IMR-90 (cell line): ENCODE data around the gene CPED1. TPM values are rescaled to one million over a fixed set of nuclear protein-coding genes. Genes with fewer than 3 reads are reported as not detected.

ENCODE experiments used
- ATAC-seq: fragments of 200-7000 bp; cut with Tn5 transposase; 2 replicates; pipeline ENCODE4 v1.9.1; 2020; ENCODE audit warnings: low read depth, mild to moderate bottlenecking, moderate library complexity
- BruUV-seq: library from RNA; stranded (reverse); fragments of 400-500 nt; replicated peaks from 2 replicates; lab custom pipeline; 2021; lab: Mats Ljungman, UMichigan
- CTCF ChIA-PET: fragments of 300-600 bp; formaldehyde crosslinking; extraction: SDS; loops from one replicate; lab custom pipeline; 2021; ENCODE audit warnings: antibody characterized with exemption; lab: Yijun Ruan, JAX
- POLR2A ChIA-PET: fragments of 300-600 bp; sonication (Branson Sonifier 250); formaldehyde crosslinking; loops from one replicate; lab custom pipeline; 2022; ENCODE audit warnings: antibody characterized with exemption; ENCODE audit not compliant: unreplicated experiment; lab: Charles Lee
- DNase-seq: peaks from one replicate; pipeline ENCODE4 v3.0.0; 2013
- H2AFZ ChIP-seq: replicated peaks from 2 replicates; pipeline ENCODE3; 2013; ENCODE audit warnings: low read length, mild to moderate bottlenecking; ENCODE audit not compliant: poor library complexity
- H2AK5ac ChIP-seq: 2 replicates; pipeline ENCODE4 v1.6.1; 2013; ENCODE audit warnings: low read depth, low read length, inconsistent platforms
- H2AK9ac ChIP-seq: replicated peaks from 2 replicates; pipeline ENCODE3; 2013; ENCODE audit warnings: mild to moderate bottlenecking, low read depth, low read length, moderate library complexity; ENCODE audit not compliant: poor library complexity
- H2BK120ac ChIP-seq: 2 replicates; pipeline ENCODE4 v1.6.1; 2013; ENCODE audit warnings: low read depth, low read length, inconsistent platforms
- H2BK15ac ChIP-seq: 3 replicates; pipeline ENCODE4 v1.6.1; 2013; ENCODE audit warnings: low read depth, low read length, inconsistent platforms
- H2BK20ac ChIP-seq: 2 replicates; pipeline ENCODE4 v1.6.1; 2013; ENCODE audit warnings: low read depth, mild to moderate bottlenecking, inconsistent platforms, low read length, moderate library complexity
- H2BK5ac ChIP-seq: 2 replicates; pipeline ENCODE4 v1.6.1; 2013; ENCODE audit warnings: mild to moderate bottlenecking, low read depth, low read length, inconsistent platforms; ENCODE audit not compliant: poor library complexity, severe bottlenecking
- H3K14ac ChIP-seq: replicated peaks from 2 replicates; pipeline ENCODE4 v1.6.1; 2013; ENCODE audit warnings: low read depth, low read length, inconsistent platforms
- H3K18ac ChIP-seq: 2 replicates; pipeline ENCODE4 v1.6.1; 2013; ENCODE audit warnings: low read depth, low read length, control low read depth
- H3K23ac ChIP-seq: 2 replicates; pipeline ENCODE4 v1.6.1; 2013; ENCODE audit warnings: low read depth, low read length, inconsistent platforms
- H3K27ac ChIP-seq: 2 replicates; pipeline ENCODE4 v1.5.1; 2013; ENCODE audit warnings: mild to moderate bottlenecking, control low read depth, low read length; ENCODE audit not compliant: insufficient read depth
- H3K27me3 ChIP-seq: 2 replicates; pipeline ENCODE4 v1.6.1; 2013; ENCODE audit warnings: low read length; ENCODE audit not compliant: control insufficient read depth, insufficient read depth
- H3K36me3 ChIP-seq: 2 replicates; pipeline ENCODE4 v1.6.1; 2013; ENCODE audit warnings: low read length, mixed read lengths; ENCODE audit not compliant: control insufficient read depth, insufficient read depth
- H3K4ac ChIP-seq: 2 replicates; pipeline ENCODE4 v1.6.1; 2013; ENCODE audit warnings: low read depth, low read length, inconsistent platforms
- H3K4me1 ChIP-seq: 2 replicates; pipeline ENCODE4 v1.6.1; 2013; ENCODE audit warnings: low read length, mixed read lengths; ENCODE audit not compliant: control insufficient read depth, insufficient read depth
- H3K4me2 ChIP-seq: 2 replicates; pipeline ENCODE4 v1.6.1; 2013; ENCODE audit warnings: low read depth, mild to moderate bottlenecking, control low read depth, low read length, moderate library complexity
- H3K4me3 ChIP-seq: 2 replicates; pipeline ENCODE4 v1.5.1; 2013; ENCODE audit warnings: low read depth, mild to moderate bottlenecking, control low read depth, low read length, moderate library complexity; ENCODE audit not compliant: insufficient read depth
- H3K56ac ChIP-seq: 2 replicates; pipeline ENCODE4 v1.6.1; 2013; ENCODE audit warnings: low read length, inconsistent platforms; ENCODE audit not compliant: insufficient read depth; ENCODE audit errors: extremely low read depth
- H3K79me1 ChIP-seq, 2 experiments: 2 replicates each; pipeline ENCODE4 v1.6.1; 2013; ENCODE audit warnings: low read length in 2 of 2, inconsistent platforms in 1 of 2, low read depth in 1 of 2
- H3K9ac ChIP-seq: 2 replicates; pipeline ENCODE4 v1.6.1; 2013; ENCODE audit warnings: low read depth, low read length, control low read depth
- H3K9me1 ChIP-seq: 2 replicates; pipeline ENCODE4 v1.6.1; 2013; ENCODE audit warnings: low read length, inconsistent platforms; ENCODE audit not compliant: insufficient read depth
- H3K9me3 ChIP-seq: 2 replicates; pipeline ENCODE4 v1.6.1; 2013; ENCODE audit warnings: low read length; ENCODE audit not compliant: control insufficient read depth, insufficient read depth
- H4K20me1 ChIP-seq: 2 replicates; pipeline ENCODE4 v1.6.1; 2013; ENCODE audit warnings: low read length, inconsistent platforms; ENCODE audit not compliant: insufficient read depth
- H4K5ac ChIP-seq: 2 replicates; pipeline ENCODE4 v1.6.1; 2013; ENCODE audit warnings: mild to moderate bottlenecking, low read depth, low read length, control low read depth
- H4K8ac ChIP-seq, 2 experiments: 2 replicates each; pipeline ENCODE4 v1.6.1; 2013; ENCODE audit warnings: low read depth in 2 of 2, low read length in 2 of 2, control low read depth in 1 of 2, inconsistent platforms in 1 of 2
- H4K91ac ChIP-seq: 2 replicates; pipeline ENCODE4 v1.6.1; 2013; ENCODE audit warnings: low read depth, low read length, inconsistent platforms; ENCODE audit not compliant: insufficient read depth
- BHLHE40 ChIP-seq: fragments of 150-350 bp; IDR thresholded peaks from 2 replicates; pipeline ENCODE4 v1.6.1; 2016; ENCODE audit warnings: mild to moderate bottlenecking, low read depth, low read length
- CEBPB ChIP-seq: IDR thresholded peaks from 2 replicates; pipeline ENCODE4 v1.6.1; 2012; ENCODE audit warnings: low read depth, low read length, improper control_type of control experiment
- CHD1 ChIP-seq: IDR thresholded peaks from 2 replicates; pipeline ENCODE4 v1.6.1; 2012; ENCODE audit warnings: low read depth, low read length, improper control_type of control experiment
- CTCF ChIP-seq: conservative IDR thresholded peaks from 2 replicates; pipeline ENCODE4 v1.5.1; 2012; ENCODE audit warnings: mild to moderate bottlenecking, low read depth, low read length, improper control_type of control experiment
- ELK1 ChIP-seq: fragments of 150-350 bp; IDR thresholded peaks from 2 replicates; pipeline ENCODE4 v1.6.1; 2016; ENCODE audit warnings: low read depth, mild to moderate bottlenecking, low read length, moderate library complexity, borderline replicate concordance
- FOS ChIP-seq: fragments of 150-350 bp; IDR thresholded peaks from 2 replicates; pipeline ENCODE4 v1.6.1; 2016; ENCODE audit warnings: low read depth, low read length
- MAFK ChIP-seq: IDR thresholded peaks from 2 replicates; pipeline ENCODE4 v1.6.1; 2012; ENCODE audit warnings: low read depth, low read length, improper control_type of control experiment
- MAZ ChIP-seq: IDR thresholded peaks from 2 replicates; pipeline ENCODE4 v1.6.1; 2012; ENCODE audit warnings: low read depth, mild to moderate bottlenecking, low read length, improper control_type of control experiment, moderate library complexity, borderline replicate concordance
- MXI1 ChIP-seq: IDR thresholded peaks from 2 replicates; pipeline ENCODE4 v1.6.1; 2012; ENCODE audit warnings: low read depth, mild to moderate bottlenecking, low read length, moderate library complexity, borderline replicate concordance
- NFE2L2 ChIP-seq: fragments of 150-350 bp; IDR thresholded peaks from 2 replicates; pipeline ENCODE4 v1.6.1; 2016; ENCODE audit warnings: low read depth, mild to moderate bottlenecking, low read length
- POLR2A ChIP-seq: IDR thresholded peaks from 2 replicates; pipeline ENCODE4 v1.6.1; 2012; ENCODE audit warnings: mild to moderate bottlenecking, low read depth, low read length
- RAD21 ChIP-seq: IDR thresholded peaks from 2 replicates; pipeline ENCODE4 v1.6.1; 2012; ENCODE audit warnings: low read length, improper control_type of control experiment
- RCOR1 ChIP-seq: IDR thresholded peaks from 2 replicates; pipeline ENCODE4 v1.6.1; 2012; ENCODE audit warnings: mild to moderate bottlenecking, low read length, improper control_type of control experiment; ENCODE audit not compliant: insufficient replicate concordance
- RFX5 ChIP-seq: IDR thresholded peaks from 2 replicates; pipeline ENCODE4 v1.8.0; 2012; ENCODE audit warnings: low read depth, mild to moderate bottlenecking, low read length, moderate library complexity
- SMC3 ChIP-seq: fragments of 150-350 bp; IDR thresholded peaks from 2 replicates; pipeline ENCODE4 v1.6.1; 2016; ENCODE audit warnings: low read depth, mild to moderate bottlenecking, antibody characterized with exemption, low read length, moderate library complexity
- WGBS, 2 experiments: methylation state at CpG; one replicate each; pipeline versions ENCODE4 v1.1.5 to v1.1.7; 2013; ENCODE audit warnings: missing lambda C conversion rate in 2 of 2; ENCODE audit not compliant: insufficient read length in 1 of 2; ENCODE audit errors: extremely low coverage in 2 of 2; 5-methylcytosine and 5-hydroxymethylcytosine counted together
- dilution Hi-C: fragments of 300-500 bp; cut with HindIII; formaldehyde crosslinking; loops from one replicate; pipeline ENCODE4 v1.14.3; 2018; ENCODE audit warnings: low sequenced_read_pairs; ENCODE audit not compliant: unreplicated experiment
- in situ Hi-C: fragments of 300-500 bp; cut with MboI; formaldehyde crosslinking; loops from 3 replicates; pipeline ENCODE4 v1.14.3; 2019; ENCODE audit warnings: low sequenced_read_pairs, inconsistent platforms, mixed read lengths
- intact Hi-C: fragments of 100-400 bp; cut with micrococcal nuclease; formaldehyde crosslinking; loops from 2 replicates; pipeline ENCODE4 v1.10.0; 2022
- polyA plus RNA-seq, 3 experiments: library from polyadenylated mRNA; depleted of rRNA; stranded (reverse); fragments of >200 nt; gene quantifications; 2 replicates each; pipeline ENCODE4 v1.2.3, GENCODE V29; 2012; ENCODE audit warnings: low replicate concordance in 1 of 3
- total RNA-seq: library from RNA; depleted of rRNA; stranded (reverse); fragments of >200 nt; gene quantifications from 2 replicates; pipeline ENCODE4 v1.2.3, GENCODE V29; 2012

CPED1 gene
- total and polyA plus RNA-seq, 2 of the 4 experiments (the other 2 are of a cell fraction), result 31.2 to 96.8 TPM

GRCh38 chr7:121301446-121302213, 313.1 kb downstream of the CPED1 start:
- intact Hi-C loops, result no loop called here
- H3K4me2 ChIP-seq, result no peak overlapping the region; the same call in 1 of the 2 replicates
- peak overlapping the region; percentile 99 for H2BK5ac ChIP-seq
- peak overlapping the region; percentile 88 for H3K23ac ChIP-seq
- peak overlapping the region; percentile 99 for H4K91ac ChIP-seq
- peak overlapping the region; percentile 96 for H2BK120ac ChIP-seq
- CTCF ChIA-PET, result interaction anchor here (1.3 kb wide), 2 partner anchors 23 to 29 kb away, joined by 3 to 6 read pairs; no protein-coding TSS in a partner anchor
- no TSS peak for BruUV-seq
- H2AK9ac ChIP-seq, result peak overlapping the region; percentile 53
- H3K36me3 ChIP-seq, result no peaks in the 10 kb centered on the region
- H2BK15ac ChIP-seq, result peak overlapping the region; percentile 87; the same call in 2 of the 3 replicates
- H3K18ac ChIP-seq, result peak overlapping the region; percentile 78; the same call in 1 of the 2 replicates
- H3K27me3 ChIP-seq, result no peaks in the 10 kb centered on the region
- WGBS, 2 experiments, result no CpG with 5 or more reads among the region's 9 CpGs
- in situ Hi-C loops, result no loop called here
- no peaks in the 10 kb centered on the region for H4K20me1 ChIP-seq
- ATAC-seq (peak; percentile 5), DNase-seq (peak; percentile 27)
- H3K9me1 ChIP-seq, result 0 out of 2 replicates have a peak, but pooled peaks cover 3% of the 10 kb centered on the region
- H2AFZ ChIP-seq, result no peak overlapping the region
- dilution Hi-C loops, result no loop called here
- peak overlapping the region; percentile 91 for H2AK5ac ChIP-seq
- peak overlapping the region; percentile 83 for H3K14ac ChIP-seq
- peak overlapping the region; percentile 75 to 96 for H4K8ac ChIP-seq
- peak overlapping the region; percentile 39; the same call in 1 of the 2 replicates for H3K9ac ChIP-seq
- H3K4me1 ChIP-seq, result peaks cover 12% of the 10 kb centered on the region
- peak overlapping the region; percentile 84 for H3K27ac ChIP-seq
- H2BK20ac ChIP-seq, result peak overlapping the region; percentile 92
- peak overlapping the region; percentile 85 for H4K5ac ChIP-seq
- H3K56ac ChIP-seq, result peak overlapping the region; percentile 91
- H3K9me3 ChIP-seq, result no peaks in the 10 kb centered on the region
- H3K4ac ChIP-seq, result peak overlapping the region; percentile 96
- POLR2A ChIA-PET, result no interaction called here
- H3K79me1 ChIP-seq, result peaks cover 0 to 10% of the 10 kb centered on the region in 2 experiments; a peak in 1 of 4 replicates
- no peak overlapping the region for H3K4me3 ChIP-seq
- TF ChIP-seq RCOR1 (no peak), ELK1 (no peak), MAZ (no peak), CEBPB (no peak), MAFK (no peak), MXI1 (no peak), BHLHE40 (no peak), RAD21 (no peak), CHD1 (no peak), RFX5 (no peak), SMC3 (no peak), CTCF (no peak), FOS (no peak), NFE2L2 (no peak), POLR2A (no peak)
